HG03060 (cell line): ENCODE measurements around the gene CCDC34.
"Not testable (repeated sequence)": the region's sequence is repeated elsewhere in the genome, so short reads cannot be mapped to it uniquely, and the experiment has no call there.

Experiments
- ATAC-seq: cut with Tn5 transposase; IDR thresholded peaks from one replicate; pipeline ENCODE4 v1.9.1; 2021; ENCODE audit warnings: low read depth, moderate number of reproducible peaks; ENCODE audit not compliant: unreplicated experiment

CCDC34 gene

DNA sequence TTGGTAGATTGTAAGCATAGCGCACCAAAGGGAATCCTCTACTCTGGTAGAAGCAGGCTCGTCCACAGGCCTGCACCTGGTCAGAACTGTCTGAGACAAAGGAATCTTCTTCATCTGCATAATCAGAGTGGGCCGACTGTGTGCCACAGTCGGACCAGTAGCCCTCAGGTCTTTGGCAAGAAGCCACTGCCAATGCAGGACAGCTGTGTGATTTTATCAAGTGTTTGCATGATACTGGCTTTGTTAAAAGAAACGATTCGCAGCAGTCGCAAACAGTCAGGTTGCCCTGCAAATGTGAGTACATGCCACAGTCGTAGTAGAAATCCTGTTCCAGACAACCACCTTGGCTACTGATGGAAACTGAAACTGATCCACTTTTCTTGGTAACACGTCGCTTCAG lies 4.9 kb upstream of the CCDC34 start:
- no peak for ATAC-seq

DNA sequence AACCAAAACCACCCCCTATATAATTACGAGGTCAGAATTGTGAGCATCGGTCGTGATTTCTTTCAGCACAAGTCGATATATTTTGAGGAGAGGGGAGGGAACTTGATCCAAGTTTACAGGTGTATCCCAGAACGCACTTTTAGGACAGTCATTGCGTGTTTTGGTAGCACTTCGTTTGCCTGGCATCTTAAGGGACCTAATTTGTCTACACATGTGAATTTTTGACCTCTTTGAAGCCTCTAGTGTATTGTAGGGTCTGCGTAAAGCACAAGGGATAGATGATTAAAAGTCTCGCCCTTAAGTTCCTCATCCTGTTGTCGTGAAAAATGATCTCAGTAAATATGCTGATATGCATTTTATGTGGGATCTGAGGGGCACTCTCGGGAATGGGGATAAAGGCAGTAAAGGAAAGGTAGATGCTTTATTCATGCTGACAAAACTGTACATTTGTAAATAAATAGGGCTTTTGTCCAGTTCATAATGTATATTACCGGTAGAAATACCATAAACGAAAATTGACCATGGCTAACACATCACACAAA lies 632 bp upstream of the CCDC34 start:
- no peak for ATAC-seq

DNA sequence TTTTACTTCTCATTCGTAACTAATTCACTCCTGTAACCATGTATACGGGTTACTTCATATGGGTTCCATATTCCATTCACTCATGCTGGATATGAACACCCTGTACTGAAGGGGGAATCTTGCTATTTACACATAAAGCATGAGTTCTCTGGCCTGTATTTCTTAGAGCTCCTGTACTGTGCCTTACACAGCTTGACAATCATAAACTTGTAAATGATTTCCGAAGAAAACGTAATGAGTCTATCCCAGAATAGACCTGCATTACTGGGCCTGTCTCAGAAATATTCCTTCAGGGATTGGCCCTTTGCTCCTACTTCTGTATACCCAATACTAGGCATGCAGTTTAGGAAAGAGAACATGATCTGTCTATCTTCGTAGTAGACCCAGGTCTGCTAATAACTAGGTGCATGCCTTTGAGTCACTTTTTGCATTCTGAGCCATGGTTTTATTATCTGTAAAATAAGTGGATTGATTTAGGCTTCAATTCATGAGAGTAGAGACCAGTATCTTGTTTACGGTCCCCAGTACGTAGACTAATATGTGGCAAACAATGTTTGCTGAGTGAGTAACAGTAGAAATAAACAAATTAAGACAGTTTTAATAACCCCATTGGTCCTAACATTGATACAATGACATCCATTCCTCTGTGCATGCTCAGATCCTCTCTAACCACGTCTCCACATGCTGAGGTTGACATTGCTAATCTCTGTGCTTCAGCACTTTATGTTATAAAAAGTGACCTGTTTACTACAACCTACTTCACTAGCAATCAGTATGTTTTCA lies 1.2 kb downstream of the CCDC34 start:
- no peak for ATAC-seq

DNA sequence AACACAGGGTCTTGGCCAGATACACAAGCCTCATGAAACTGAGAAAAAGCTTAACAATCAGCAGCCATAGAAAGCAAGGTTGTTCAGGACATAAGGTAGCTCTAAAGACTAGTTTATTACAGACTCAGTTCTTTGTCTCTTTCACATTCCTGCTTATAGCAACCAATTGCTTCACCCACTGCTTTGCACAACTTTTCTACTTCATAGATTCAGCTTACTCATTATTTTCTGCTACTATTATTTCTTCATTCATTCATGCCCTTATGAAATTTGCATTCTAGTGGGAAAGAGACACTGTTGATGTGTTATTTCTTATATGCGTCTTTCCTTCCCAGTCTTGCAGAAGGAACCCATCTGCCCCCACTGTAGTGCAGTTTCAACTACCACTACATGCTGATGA lies 4.7 kb downstream of the CCDC34 start:
- no peak for ATAC-seq

DNA sequence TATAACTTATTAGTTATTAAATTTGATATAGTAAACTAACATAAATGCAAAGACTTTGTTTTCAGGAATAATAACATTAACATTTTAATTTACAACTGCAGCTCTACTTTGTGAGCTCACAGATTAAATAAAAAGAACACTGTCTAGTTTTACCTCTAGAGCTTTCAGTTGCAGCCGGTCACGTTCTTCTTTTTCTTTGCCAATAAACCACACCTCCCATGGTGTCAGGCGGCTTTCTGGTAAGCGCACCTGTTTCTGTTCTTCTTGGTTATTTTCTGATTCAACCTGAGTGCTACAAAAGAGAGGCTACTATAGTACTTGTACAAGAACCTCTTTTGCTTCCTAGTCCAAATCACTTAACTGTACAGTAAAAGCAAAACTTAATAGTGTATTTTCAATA lies 5.8 kb downstream of the CCDC34 start:
- ATAC-seq, result no peak

DNA sequence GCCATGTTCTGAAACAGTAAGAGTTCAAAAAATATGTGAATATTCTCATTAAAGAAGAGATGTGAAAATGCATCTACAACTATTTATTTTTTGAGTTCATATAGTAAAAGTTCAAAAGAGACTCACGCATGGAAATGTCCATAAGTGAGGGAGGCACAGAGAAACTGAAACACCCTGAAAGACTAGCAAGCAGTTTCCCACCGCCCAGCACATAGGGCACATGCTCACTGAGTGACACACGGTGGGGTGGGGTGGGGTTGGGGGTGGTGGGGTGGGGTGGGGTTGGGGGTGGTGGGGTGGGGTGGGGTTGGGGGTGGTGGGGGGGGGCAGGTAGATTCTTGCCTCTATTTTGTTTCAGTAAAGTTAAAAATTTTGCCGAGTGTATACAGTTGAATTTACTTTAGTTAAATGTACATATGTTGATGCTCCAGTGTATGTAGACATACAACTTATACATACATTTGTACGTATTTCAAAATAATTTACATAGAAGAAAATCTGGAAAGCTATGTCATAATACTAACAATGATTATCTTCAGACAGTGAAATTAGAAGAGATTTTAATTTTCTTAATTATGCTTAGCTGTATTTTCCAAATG lies 6.3 kb downstream of the CCDC34 start:
- no peak for ATAC-seq

DNA sequence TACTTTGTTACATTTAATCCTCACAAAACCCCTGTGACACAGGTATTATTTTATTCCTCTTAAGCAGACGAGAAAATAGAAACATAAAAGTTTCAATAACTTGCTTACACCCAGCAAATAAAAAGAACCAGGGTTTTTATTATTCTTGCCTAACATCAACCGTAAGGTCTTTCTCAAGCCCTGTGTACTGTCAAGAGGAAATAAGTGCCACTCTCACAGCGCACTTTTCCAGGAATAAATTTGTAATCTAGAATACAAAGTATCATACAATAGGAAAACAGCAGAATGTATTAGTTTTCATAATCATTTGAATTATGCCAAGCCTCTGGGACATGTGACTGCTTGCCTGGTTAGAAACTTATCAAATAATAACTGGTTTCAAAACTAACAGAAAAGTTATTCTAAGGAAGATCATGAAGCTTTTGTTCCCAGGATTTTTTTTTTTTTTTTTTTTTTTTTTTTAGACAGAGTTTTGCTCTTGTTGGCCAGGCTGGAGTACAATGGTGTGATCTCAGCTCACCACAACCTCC lies 7.4 kb downstream of the CCDC34 start:
- ATAC-seq, result no peak

DNA sequence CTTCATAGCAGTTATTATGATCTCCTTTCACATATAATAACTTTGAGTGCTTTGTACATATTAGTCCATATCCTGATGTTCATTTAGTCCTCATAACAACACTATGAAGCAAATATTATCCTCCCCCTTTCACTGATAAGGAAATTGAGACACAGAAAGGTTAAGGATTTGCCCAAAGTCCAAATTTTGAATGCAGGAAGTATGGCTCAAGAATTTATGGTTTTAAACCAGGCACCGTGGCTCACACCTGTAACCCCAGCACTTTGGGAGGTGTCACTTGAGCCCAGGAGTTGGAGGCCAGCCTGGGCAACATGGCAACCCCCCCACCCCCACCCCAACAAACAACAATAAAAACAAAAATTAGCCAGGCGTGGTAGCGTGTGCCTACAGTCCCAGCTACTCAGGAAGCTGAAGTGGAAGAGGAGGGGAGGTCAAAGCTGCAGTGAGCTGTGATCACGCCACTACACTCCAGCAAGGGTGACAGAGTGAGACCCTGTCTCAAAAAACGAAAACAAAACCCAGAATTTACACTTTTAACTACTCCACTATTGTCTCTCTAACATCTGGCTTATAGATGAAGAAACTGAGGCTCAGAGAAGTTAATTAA lies 8.6 kb downstream of the CCDC34 start:
- no peak for ATAC-seq

DNA sequence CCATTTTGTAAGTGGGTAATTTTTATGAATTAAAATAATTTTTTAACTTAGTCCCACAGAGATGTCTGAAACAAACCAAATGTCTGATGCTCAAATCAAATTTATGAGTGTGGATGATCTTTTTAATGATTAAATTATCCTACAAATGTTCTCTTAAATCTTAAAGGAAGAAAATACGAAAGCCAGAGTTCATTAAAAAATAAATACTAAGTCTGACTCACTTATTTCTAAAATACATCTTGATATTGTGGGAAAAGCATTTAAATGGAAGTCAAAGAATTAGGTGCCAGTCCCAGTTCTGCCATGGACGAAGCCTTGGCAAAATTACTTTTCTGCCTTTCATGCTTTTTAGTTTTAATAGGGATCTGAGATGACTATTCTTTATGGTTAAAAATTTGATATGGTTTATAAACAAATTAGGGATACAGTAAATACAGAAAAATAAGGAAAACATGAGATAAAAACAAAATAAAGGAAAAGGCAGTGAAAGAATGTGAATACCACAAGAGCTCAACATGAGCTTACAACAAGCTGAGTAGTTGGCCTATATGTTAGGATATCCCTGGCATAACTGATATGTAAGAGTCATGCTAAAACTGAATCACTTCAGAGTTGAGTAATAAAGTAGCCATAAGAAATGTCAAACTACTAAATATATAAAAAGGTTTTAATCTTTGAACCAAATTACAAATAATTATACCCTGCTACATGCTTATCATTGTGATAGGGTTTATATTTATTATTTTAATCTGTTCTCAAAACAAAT lies 9.2 kb downstream of the CCDC34 start:
- ATAC-seq, result no peak

DNA sequence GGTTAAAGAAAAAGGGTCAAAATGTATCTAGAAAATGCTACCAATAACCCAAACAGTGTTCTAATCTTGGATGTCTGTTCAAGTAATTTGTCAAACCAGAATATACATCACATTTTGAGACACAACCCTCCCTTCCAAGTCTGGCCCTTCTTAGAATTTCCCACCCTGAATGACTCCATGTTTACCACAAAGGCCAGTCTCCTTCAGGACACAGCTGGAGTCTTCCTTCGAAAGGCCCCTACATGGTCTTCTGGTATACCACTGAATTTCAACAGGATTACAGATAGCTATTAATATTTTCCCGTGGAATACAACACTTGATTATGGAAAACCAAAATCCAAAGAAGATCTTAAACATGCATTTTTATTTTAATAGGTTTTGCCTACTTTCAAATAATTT lies 10.2 kb downstream of the CCDC34 start:
- no peak for ATAC-seq

DNA sequence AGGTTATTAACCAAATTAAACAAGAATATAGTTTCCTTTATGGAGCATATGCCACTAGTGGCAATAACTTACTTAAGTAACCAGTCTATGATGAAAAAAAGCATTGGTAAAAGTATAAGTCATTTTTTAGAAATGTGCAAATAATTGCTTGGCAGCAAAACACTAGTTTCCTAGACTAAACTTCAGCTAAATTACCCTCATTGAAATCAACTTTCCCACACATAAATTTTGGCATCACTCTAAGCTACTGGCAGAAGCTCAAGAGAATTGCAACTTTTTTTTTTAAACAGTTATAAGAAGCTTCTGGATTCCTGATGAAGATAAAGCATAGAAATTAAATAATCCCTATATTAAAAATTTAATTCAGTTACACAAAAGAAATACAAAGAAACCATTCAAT lies 12.5 kb downstream of the CCDC34 start:
- no peak for ATAC-seq

DNA sequence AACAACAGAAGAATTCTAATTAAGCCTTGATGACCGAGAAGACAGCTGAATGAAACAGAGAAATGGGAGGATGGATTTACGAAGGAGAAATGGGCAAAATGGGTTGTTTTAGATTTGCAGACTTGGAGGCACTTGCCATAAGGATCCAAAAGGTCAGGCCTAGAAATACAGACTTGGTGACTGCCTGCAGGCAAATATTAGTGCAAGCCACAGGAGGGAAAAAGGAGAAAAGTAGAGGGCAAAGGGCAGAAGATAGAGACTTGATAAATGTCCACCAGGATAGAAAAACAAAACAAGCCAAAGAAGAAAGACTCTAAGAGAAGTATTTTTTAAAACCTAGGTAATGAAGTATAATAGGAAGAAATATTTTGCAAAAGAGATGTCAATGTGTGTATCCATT lies 13.1 kb downstream of the CCDC34 start:
- ATAC-seq, result no peak

DNA sequence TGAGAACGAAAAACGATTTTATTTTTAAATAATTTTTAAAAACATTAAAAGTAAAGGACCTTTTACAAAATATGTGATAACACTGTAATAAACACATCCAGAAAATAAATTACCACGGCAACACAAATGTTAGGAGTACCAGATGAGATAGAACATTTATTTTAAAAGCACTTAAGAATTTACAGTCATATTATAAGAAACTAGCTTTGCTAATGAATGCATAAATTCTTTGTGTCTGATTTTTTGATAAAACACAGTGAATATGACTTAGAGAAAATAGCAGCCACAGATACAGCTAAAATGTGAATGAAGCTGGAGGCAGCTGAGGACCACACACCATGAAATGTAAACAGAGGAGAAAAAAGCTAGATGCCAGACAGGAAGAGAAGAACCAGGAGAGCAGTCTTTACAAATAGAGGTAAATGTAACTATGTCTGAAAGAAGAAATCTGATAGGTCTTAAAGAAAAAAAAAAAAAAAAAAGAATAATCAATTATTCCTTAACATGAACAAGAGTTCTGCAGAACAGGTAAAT lies 14.6 kb downstream of the CCDC34 start:
- ATAC-seq, result no peak

DNA sequence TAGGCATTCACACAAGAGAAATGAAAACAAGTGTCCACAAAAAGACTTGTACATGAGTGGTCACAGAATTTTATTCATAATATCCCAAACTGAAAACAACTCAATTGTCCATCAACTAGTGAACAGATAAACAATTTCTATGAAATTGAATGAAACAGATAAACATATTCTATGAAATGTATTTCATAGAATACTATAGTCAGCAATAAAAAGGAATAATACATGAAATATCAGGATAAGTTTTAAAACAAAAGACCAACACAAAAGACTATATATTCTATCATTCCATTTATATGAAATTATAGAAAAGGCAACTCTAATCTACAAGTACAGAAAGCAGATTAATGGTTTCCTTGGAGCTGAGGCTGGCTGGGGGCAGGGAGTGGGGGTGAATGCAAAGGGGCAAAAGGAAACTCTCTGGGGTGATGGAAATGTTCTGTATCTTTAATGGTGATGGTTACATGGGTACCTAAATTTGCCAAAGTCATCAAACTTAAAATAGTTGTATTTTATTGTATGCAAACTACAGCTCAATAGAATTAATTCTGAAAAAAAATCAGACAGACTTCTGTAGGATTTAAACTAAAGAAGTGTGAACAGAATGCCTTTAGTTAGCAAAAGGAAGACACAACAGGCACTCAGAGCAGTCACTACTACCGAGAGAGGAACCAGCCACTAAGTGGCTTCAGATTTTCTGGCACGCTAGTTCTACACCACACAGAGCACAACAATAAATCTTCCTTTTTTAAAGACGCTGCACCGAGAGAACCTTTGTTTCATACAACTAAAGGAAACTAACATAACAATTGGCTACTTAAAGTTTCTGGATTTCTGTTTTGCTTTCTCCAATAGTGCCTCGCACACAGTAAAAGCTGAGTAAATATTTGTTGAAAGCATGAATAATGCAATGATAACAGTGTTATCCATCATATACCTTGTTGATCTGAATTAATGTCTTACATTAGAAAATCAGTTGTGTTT lies 15.4 kb downstream of the CCDC34 start:
- ATAC-seq, result no peak

DNA sequence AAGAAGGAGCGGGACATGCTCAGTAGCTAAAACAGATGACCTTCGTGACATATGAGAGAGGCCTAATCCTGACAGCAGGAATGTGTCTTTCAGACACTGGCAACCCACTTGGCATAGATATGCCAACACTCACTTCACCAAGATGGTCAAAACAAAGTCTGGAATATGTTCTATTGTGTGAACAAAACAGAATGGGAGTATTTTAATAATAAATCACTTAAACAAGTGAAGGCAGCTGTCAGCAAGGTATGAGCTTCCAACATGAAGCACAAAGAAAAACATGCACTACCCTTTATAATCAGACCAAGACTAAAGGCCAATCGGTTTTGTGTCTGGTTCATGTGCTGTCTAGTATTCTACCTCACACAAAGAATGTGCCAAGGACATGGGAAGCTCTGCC lies 23.1 kb downstream of the CCDC34 start:
- no peak for ATAC-seq

DNA sequence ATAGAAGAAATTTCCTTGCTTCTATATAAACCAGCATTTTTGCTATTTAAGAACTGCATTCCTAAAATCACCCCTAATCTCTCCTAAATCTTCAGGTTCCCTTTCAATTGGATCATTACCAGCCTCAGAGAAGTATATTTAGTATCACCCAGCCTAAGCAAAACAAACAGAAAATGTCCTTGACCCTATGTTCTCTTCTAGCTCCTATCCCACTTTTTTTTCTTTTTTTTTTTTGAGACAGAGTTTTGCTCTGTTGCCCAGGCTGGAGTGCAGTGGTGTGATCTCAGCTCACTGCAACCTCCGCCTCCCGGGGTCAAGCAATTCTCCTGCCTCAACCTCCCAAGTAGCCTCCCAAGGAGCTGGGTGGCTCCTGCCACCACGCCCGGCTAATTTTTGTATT lies 28.3 kb downstream of the CCDC34 start:
- ATAC-seq, result not testable (repeated sequence)

DNA sequence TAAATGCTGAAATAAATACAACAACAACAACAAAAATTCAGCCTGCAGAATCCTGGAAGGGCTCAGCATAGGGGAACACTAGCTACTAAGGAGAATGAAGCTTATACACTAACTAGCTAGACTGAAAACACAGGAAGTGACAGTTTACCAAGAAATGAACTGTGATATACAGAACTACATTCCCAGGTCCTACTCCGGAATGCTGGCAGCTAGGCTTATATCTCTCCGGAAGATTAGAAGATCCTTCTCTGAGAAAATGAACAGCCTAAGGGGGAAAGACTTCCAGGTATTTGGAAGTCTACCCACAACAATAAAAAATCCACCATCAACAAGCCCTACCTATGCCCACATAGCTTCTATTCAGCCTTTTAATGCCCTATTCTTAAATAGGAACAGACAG lies 31.0 kb downstream of the CCDC34 start:
- ATAC-seq, result no peak

DNA sequence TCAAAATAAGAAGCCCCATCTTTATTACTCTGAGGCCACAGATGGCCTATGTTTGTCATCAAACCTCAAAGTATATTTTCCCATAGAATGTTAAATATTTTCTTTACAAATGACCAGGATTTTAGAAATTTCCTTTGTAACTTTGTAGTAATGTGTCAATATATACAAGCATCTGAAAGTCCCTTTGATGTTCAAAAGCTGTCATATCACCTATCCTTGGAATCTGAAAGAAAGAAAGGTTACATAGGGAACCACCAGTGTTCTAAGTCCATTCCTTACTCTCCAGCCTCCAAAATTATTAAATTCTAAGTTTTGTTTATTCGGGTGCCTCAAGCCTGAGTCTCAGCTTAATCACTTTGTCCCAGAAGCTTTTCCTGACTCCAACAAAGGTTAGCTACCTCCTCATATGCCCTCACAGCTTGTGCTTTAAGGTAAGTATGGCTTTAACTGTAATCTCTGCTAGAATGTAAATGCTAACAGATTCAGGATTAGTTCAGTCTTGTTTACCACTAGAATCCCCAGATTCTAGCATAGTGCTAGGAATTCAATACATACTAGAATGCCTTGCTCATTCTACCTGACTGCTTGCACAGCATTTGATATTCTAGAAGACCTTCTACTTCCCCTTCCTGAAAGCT lies 32.3 kb downstream of the CCDC34 start:
- no peak for ATAC-seq
